Glutamatergic neuron (in vitro differentiated cells): ENCODE results near the gene TWIST2. TPM values are rescaled to one million over a fixed set of nuclear protein-coding genes. Genes with fewer than 3 reads are reported as not detected.

Experiments used
- DNase-seq: peaks from one replicate; pipeline ENCODE4 v3.0.0; 2022
- H3K27ac Mint-ChIP-seq: one replicate; pipeline ENCODE4 v1.8.0; 2020; ENCODE audit warnings: mild to moderate bottlenecking, mixed read lengths, inconsistent platforms; ENCODE audit not compliant: unreplicated experiment
- H3K27me3 Mint-ChIP-seq: one replicate; pipeline ENCODE4 v1.8.0; 2020; ENCODE audit warnings: mild to moderate bottlenecking, moderate library complexity, mixed read lengths, inconsistent platforms; ENCODE audit not compliant: unreplicated experiment
- H3K36me3 Mint-ChIP-seq: one replicate; pipeline ENCODE4 v1.8.0; 2020; ENCODE audit warnings: mild to moderate bottlenecking, mixed read lengths, inconsistent platforms; ENCODE audit not compliant: unreplicated experiment
- H3K4me1 Mint-ChIP-seq: one replicate; pipeline ENCODE4 v1.8.0; 2020; ENCODE audit warnings: mild to moderate bottlenecking, low read depth, mixed read lengths, inconsistent platforms; ENCODE audit not compliant: unreplicated experiment
- H3K4me3 Mint-ChIP-seq: one replicate; pipeline ENCODE4 v1.8.0; 2020; ENCODE audit warnings: mild to moderate bottlenecking, mixed read lengths, inconsistent platforms; ENCODE audit not compliant: unreplicated experiment
- H3K9me3 Mint-ChIP-seq: one replicate; pipeline ENCODE4 v1.8.0; 2020; ENCODE audit warnings: mild to moderate bottlenecking, moderate library complexity, mixed read lengths, inconsistent platforms; ENCODE audit not compliant: unreplicated experiment
- CTCF ChIP-seq: fragments of 200-600 bp; sonication (generic); IDR thresholded peaks from one replicate; pipeline ENCODE4 v1.5.0; 2021; ENCODE audit not compliant: partially characterized antibody, unreplicated experiment
- total RNA-seq: library from RNA; stranded (reverse); fragmentation: NEBNext Ultra II Directional; extraction: Animal tissue kit (Norgen Biotek cat#: 25700); gene quantifications from one replicate; pipeline ENCODE4 v1.2.1, GENCODE V29; 2021; ENCODE audit not compliant: unreplicated experiment

The TWIST2 gene
- total RNA-seq, 1 donor from 2014 or later: not detected

DNA sequence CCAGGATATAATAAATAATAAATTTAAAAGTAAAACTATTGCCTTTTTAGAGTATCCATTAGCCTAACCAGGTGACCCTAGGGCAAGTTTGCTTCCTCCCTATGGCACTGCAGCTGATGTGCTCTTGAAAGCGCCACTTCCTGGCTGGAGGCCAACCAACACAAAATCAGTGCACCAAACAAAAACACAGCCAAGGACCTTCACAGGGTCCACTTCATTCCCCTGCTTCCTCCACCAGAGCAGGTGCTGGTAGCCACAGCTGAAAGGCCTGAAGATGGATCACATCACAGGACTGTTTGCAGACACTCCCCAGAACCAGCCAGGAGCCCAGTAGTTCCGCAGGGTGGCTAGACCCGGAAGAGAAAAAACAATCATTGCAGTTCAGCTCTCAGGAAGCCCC lies 108.8 kb downstream of the TWIST2 start:
- no peak overlapping the region for H3K4me3 Mint-ChIP-seq
- peaks cover 6% of the 10 kb centered on the region for H3K9me3 Mint-ChIP-seq
- H3K27ac Mint-ChIP-seq: no peak overlapping the region
- peaks cover 2% of the 10 kb centered on the region for H3K4me1 Mint-ChIP-seq
- DNase-seq: no peak
- no peak for TF ChIP-seq CTCF
- no peaks in the 10 kb centered on the region for H3K36me3 Mint-ChIP-seq
- peaks cover 2% of the 10 kb centered on the region for H3K27me3 Mint-ChIP-seq
